Natural killer cell (primary cell): ENCODE results near the gene CLK2. TPM values are rescaled to one million over a fixed set of nuclear protein-coding genes. Genes with fewer than 3 reads are reported as not detected.

ENCODE experiments used
- ATAC-seq, 3 donors: fragments of 150-1000 bp in 2 of 3; fragments of 200-7000 bp in 1 of 3; cut with Tn5 transposase; 1 replicate in 1 of 3; 2 replicates in 2 of 3; pipeline ENCODE4 v1.10.0; 2021; ENCODE audit warnings: mild to moderate bottlenecking in 2 of 3, moderate library complexity in 2 of 3
- DNase-seq, 2 donors: peaks; one replicate each; pipeline versions ENCODE4 v3.0.0 to v3.0.0-alpha.2; 2013 to 2021; ENCODE audit warnings: mixed read lengths in 1 of 2
- H3K27ac ChIP-seq: one replicate; pipeline ENCODE4 v1.5.1; 2013; ENCODE audit warnings: mild to moderate bottlenecking, low read length
- H3K27me3 ChIP-seq: one replicate; pipeline ENCODE4 v1.6.1; 2013; ENCODE audit warnings: low read length; ENCODE audit not compliant: control insufficient read depth, insufficient read depth
- H3K36me3 ChIP-seq: one replicate; pipeline ENCODE4 v1.6.1; 2013; ENCODE audit warnings: low read length; ENCODE audit not compliant: control insufficient read depth, insufficient read depth
- H3K4me1 ChIP-seq: one replicate; pipeline ENCODE4 v1.6.1; 2013; ENCODE audit warnings: low read length; ENCODE audit not compliant: control insufficient read depth, insufficient read depth
- H3K4me3 ChIP-seq: one replicate; pipeline ENCODE4 v1.5.1; 2013; ENCODE audit warnings: low read length
- H3K9me3 ChIP-seq: one replicate; pipeline ENCODE4 v1.6.1; 2013; ENCODE audit warnings: low read length; ENCODE audit not compliant: control insufficient read depth, insufficient read depth
- H3K27ac Mint-ChIP-seq, 2 donors: one replicate each; pipeline ENCODE4 v1.8.0; 2022; ENCODE audit warnings: mild to moderate bottlenecking in 2 of 2, mixed read lengths in 2 of 2, moderate library complexity in 1 of 2
- H3K27me3 Mint-ChIP-seq, 2 donors: one replicate each; pipeline ENCODE4 v1.8.0; 2022; ENCODE audit warnings: low read depth in 2 of 2, mixed read lengths in 2 of 2
- H3K36me3 Mint-ChIP-seq: one replicate; pipeline ENCODE4 v1.8.0; 2022; ENCODE audit warnings: mixed read lengths
- H3K4me1 Mint-ChIP-seq, 2 donors: one replicate each; pipeline ENCODE4 v1.8.0; 2022; ENCODE audit warnings: mixed read lengths in 2 of 2
- H3K4me3 Mint-ChIP-seq: one replicate; pipeline ENCODE4 v1.8.0; 2022; ENCODE audit warnings: mild to moderate bottlenecking, moderate library complexity, mixed read lengths
- H3K9me3 Mint-ChIP-seq, 2 donors: one replicate each; pipeline ENCODE4 v1.8.0; 2022; ENCODE audit warnings: mixed read lengths in 2 of 2
- WGBS: methylation state at CpG from one replicate; pipeline ENCODE4 v1.1.7; 2013; ENCODE audit warnings: missing lambda C conversion rate; ENCODE audit not compliant: insufficient coverage; 5-methylcytosine and 5-hydroxymethylcytosine counted together
- intact Hi-C: fragments of 100-400 bp; cut with micrococcal nuclease; formaldehyde crosslinking; loops from one replicate; pipeline ENCODE4 v1.14.2; 2022
- total RNA-seq, 4 donors: library from RNA; stranded (reverse); fragments of 120-200 nt in 1 of 4; gene quantifications; one replicate each; pipeline versions ENCODE4 v1.2.3 to v1.2.4, GENCODE V29; 2013 to 2022
- TF ChIP-seq, protein P1 (sequence below): fragments of 200-600 bp; IDR thresholded peaks from one replicate; pipeline ENCODE4 v1.8.0; 2022; ENCODE audit warnings: antibody characterized with exemption

The CLK2 gene
- total RNA-seq, 3 donors from 2014 or later (not counting 1 experiment from before 2014, with no cell fraction given), result 70.4 to 97.5 (median 84.4) TPM

DNA sequence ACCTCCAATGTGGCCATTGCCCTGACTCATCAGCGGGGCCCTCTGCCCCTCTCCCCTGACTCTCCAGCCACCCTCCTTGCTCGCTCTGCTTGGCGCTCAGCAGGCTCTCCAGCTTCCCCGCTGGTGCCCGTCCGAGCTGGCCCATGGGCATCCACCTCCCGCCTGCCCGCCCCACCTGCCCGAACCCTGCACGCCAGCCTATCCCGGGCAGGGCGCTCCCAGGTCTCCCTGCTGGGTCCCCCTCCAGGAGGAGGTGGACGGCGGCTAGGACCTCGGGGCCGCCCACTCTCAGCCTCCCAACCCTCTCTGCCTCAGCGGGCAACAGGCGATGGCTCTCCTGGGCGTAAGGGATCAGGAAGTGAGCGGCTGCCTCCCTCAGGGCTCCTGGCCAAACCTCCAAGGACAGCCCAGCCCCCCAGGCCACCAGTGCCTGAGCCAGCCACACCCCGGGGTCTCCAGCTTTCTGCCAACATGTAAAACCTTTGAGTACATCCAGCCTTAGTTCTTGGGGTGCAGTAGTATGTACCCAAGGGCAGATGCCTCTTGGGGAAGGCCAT lies 14.8 kb upstream of the CLK2 start:
- H3K9me3 ChIP-seq, result no peaks in the 10 kb centered on the region
- Mint-ChIP-seq H3K27me3 (peaks cover 0 to 7% of the 10 kb centered on the region in 2 donors), H3K36me3 (no peaks in the 10 kb centered on the region), H3K4me1 (no peaks in the 10 kb centered on the region), H3K27ac (no peak overlapping the region), H3K4me3 (no peak overlapping the region), H3K9me3 (no peaks in the 10 kb centered on the region)
- ATAC-seq (no peak), DNase-seq (no peak)
- no peaks in the 10 kb centered on the region for H3K27me3 ChIP-seq
- TF ChIP-seq, protein P1, sequence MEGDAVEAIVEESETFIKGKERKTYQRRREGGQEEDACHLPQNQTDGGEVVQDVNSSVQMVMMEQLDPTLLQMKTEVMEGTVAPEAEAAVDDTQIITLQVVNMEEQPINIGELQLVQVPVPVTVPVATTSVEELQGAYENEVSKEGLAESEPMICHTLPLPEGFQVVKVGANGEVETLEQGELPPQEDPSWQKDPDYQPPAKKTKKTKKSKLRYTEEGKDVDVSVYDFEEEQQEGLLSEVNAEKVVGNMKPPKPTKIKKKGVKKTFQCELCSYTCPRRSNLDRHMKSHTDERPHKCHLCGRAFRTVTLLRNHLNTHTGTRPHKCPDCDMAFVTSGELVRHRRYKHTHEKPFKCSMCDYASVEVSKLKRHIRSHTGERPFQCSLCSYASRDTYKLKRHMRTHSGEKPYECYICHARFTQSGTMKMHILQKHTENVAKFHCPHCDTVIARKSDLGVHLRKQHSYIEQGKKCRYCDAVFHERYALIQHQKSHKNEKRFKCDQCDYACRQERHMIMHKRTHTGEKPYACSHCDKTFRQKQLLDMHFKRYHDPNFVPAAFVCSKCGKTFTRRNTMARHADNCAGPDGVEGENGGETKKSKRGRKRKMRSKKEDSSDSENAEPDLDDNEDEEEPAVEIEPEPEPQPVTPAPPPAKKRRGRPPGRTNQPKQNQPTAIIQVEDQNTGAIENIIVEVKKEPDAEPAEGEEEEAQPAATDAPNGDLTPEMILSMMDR, result no peak
- no peaks in the 10 kb centered on the region for H3K4me1 ChIP-seq
- no peak overlapping the region for H3K27ac ChIP-seq
- 95% methylated on average over 21 of the region's 21 CpGs for WGBS
- intact Hi-C loops, result no loop called here
- H3K36me3 ChIP-seq, result no peaks in the 10 kb centered on the region
- H3K4me3 ChIP-seq, result no peak overlapping the region

DNA sequence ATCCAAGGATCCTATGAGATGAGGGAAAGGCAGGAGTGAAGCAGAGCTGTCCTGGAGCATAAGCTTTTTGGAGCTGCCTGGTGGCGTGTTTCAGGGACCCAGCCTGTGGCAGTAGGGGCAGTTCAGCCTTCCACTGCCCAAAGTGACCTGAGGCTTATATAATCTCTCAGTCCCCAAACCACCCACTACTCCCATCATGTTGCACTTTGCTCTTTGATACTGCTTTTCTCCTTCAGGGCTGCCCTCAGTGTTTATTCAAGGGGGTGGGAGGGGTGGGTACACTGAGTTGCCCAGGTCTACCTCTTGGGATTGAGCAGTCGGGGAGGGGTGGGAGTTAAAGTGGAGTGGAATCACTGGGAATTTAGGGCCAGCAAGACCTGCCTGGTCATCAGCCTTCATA lies 13.2 kb upstream of the CLK2 start:
- Mint-ChIP-seq H3K4me1 (no peaks in the 10 kb centered on the region), H3K27ac (no peak overlapping the region), H3K27me3 (peaks cover 0 to 5% of the 10 kb centered on the region in 2 donors), H3K4me3 (no peak overlapping the region), H3K36me3 (no peaks in the 10 kb centered on the region), H3K9me3 (no peaks in the 10 kb centered on the region)
- no peaks in the 10 kb centered on the region for H3K9me3 ChIP-seq
- no peak for ATAC-seq
- no peak overlapping the region for H3K27ac ChIP-seq
- H3K4me3 ChIP-seq, result no peak overlapping the region
- no peaks in the 10 kb centered on the region for H3K36me3 ChIP-seq
- no peak for DNase-seq
- 97% methylated on average over 2 of the region's 2 CpGs for WGBS
- no peaks in the 10 kb centered on the region for H3K4me1 ChIP-seq
- TF ChIP-seq, protein P1, result no peak
- no peaks in the 10 kb centered on the region for H3K27me3 ChIP-seq
- intact Hi-C loops, result no loop called here

DNA sequence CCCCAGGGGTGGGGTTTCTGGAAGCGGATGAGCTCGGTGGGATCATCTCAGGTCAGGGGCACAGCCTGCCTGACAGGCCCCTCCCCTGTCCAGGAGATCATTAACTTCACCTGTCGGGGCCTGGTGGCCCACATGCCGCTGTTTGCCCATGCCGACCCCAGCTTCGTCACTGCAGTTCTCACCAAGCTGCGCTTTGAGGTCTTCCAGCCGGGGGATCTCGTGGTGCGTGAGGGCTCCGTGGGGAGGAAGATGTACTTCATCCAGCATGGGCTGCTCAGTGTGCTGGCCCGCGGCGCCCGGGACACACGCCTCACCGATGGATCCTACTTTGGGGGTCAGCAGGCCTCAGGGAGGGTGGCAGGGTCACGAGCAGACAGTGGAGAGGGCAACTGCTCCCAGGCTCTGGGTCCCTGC lies 12.3 kb upstream of the CLK2 start:
- H3K4me3 ChIP-seq, result no peak overlapping the region
- H3K9me3 Mint-ChIP-seq, result no peaks in the 10 kb centered on the region
- no peaks in the 10 kb centered on the region for H3K36me3 Mint-ChIP-seq
- DNase-seq (no peak), ATAC-seq (no peak)
- H3K27me3 Mint-ChIP-seq, result peaks cover 0 to 3% of the 10 kb centered on the region in 2 donors
- no peaks in the 10 kb centered on the region for H3K9me3 ChIP-seq
- H3K36me3 ChIP-seq, result no peaks in the 10 kb centered on the region
- intact Hi-C loops, result no loop called here
- no peak overlapping the region for H3K27ac Mint-ChIP-seq
- H3K27ac ChIP-seq, result no peak overlapping the region
- H3K4me1 Mint-ChIP-seq, result no peaks in the 10 kb centered on the region
- H3K4me1 ChIP-seq, result no peaks in the 10 kb centered on the region
- no peak overlapping the region for H3K4me3 Mint-ChIP-seq
- TF ChIP-seq, protein P1, result no peak
- WGBS, result 96% methylated on average over 18 of the region's 18 CpGs
- H3K27me3 ChIP-seq, result no peaks in the 10 kb centered on the region

DNA sequence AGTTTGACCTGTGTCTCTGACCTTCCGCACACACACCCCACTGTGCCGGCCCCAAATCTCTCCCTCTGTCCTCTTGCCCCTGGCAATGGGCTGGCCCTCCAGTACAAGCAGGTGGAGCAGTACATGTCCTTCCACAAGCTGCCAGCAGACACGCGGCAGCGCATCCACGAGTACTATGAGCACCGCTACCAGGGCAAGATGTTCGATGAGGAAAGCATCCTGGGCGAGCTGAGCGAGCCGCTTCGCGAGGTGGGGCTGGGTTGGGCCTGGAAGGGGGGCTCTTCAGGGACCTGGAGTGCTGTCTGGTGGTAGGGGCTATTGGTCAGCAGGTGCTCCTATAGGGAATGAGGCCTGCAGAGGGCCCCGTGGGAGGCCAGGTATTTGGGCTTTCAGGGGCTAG lies 11.8 kb upstream of the CLK2 start:
- H3K36me3 ChIP-seq, result no peaks in the 10 kb centered on the region
- no peaks in the 10 kb centered on the region for H3K27me3 ChIP-seq
- peaks cover 0 to under 1% of the 10 kb centered on the region in 2 donors for H3K27me3 Mint-ChIP-seq
- TF ChIP-seq, protein P1, result no peak
- H3K27ac ChIP-seq, result no peak overlapping the region
- no peaks in the 10 kb centered on the region for H3K4me1 Mint-ChIP-seq
- no peak for DNase-seq
- H3K27ac Mint-ChIP-seq, result no peak overlapping the region
- intact Hi-C loops, result no loop called here
- WGBS, result 97% methylated on average over 14 of the region's 14 CpGs
- ATAC-seq, result no peak
- no peak overlapping the region for H3K4me3 Mint-ChIP-seq
- H3K9me3 ChIP-seq, result no peaks in the 10 kb centered on the region
- no peak overlapping the region for H3K4me3 ChIP-seq
- no peaks in the 10 kb centered on the region for H3K9me3 Mint-ChIP-seq
- no peaks in the 10 kb centered on the region for H3K36me3 Mint-ChIP-seq
- H3K4me1 ChIP-seq, result no peaks in the 10 kb centered on the region
